Measurements from ENCODE around the gene C11orf52. TPM values are rescaled to one million over a fixed set of nuclear protein-coding genes. Genes with fewer than 3 reads are reported as not detected.

C11orf52 gene
- total RNA-seq, 4 donors from 2014 or later: 6.2 to 16.1 (median 12.4) TPM

DNA sequence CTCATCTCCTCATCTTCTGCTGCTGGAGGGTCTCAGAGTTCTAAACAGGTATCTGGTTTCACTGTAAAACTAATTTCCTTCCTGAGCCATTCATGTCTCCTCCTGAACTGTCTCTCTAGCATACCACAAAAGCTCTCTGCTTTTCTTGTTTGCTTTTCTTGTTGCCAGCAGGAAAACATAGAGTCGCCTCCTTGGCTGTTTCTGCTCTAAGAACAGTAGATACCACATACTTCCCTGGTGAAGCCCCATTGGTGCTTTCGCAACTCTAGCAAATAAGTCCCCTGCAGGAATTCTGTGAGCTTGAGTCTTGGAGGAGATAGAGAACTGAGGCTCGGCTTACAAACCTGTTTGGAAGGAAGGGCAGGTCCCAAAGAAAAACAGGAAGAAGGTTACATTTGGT, 25.4 kb downstream of the C11orf52 start:
- DNase-seq (ENCODE audit: low spot score in 2 of 2): no peak
- intact Hi-C loops (cut with DNase I; ENCODE audit: low total_unique reads): no loop called here
- TF ChIP-seq POLR2A (IDR thresholded peaks at IDR 0.05): no peak
- TF ChIP-seq, protein P1, sequence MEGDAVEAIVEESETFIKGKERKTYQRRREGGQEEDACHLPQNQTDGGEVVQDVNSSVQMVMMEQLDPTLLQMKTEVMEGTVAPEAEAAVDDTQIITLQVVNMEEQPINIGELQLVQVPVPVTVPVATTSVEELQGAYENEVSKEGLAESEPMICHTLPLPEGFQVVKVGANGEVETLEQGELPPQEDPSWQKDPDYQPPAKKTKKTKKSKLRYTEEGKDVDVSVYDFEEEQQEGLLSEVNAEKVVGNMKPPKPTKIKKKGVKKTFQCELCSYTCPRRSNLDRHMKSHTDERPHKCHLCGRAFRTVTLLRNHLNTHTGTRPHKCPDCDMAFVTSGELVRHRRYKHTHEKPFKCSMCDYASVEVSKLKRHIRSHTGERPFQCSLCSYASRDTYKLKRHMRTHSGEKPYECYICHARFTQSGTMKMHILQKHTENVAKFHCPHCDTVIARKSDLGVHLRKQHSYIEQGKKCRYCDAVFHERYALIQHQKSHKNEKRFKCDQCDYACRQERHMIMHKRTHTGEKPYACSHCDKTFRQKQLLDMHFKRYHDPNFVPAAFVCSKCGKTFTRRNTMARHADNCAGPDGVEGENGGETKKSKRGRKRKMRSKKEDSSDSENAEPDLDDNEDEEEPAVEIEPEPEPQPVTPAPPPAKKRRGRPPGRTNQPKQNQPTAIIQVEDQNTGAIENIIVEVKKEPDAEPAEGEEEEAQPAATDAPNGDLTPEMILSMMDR (IDR thresholded peaks at IDR 0.05): no peak
- 67% methylated on average over 3 of the region's 3 CpGs for WGBS, 2 donors
- H3K4me3 ChIP-seq (ENCODE audit: low read depth, poor library complexity, severe bottlenecking): no peak overlapping the region

- H3K4me3 ChIP-seq (ENCODE audit: low read depth, poor library complexity, severe bottlenecking): no peak overlapping the region
- DNase-seq (ENCODE audit: low spot score in 2 of 2): no peak
- intact Hi-C loops (cut with DNase I; ENCODE audit: low total_unique reads): no loop called here
- WGBS, 2 donors: 51 to 56% methylated on average over 5 of the region's 5 CpGs
- TF ChIP-seq POLR2A (IDR thresholded peaks at IDR 0.05): no peak
- TF ChIP-seq, protein P1 (IDR thresholded peaks at IDR 0.05): no peak
Measured at GRCh38 chr11:111944651-111945051, 25.9 kb downstream of the C11orf52 start.

GRCh38 chr11:111945198-111945597, 26.5 kb downstream of the C11orf52 start:
- TF ChIP-seq, protein P1 (IDR thresholded peaks at IDR 0.05): no peak
- TF ChIP-seq POLR2A (IDR thresholded peaks at IDR 0.05): no peak
- intact Hi-C loops (cut with DNase I; ENCODE audit: low total_unique reads): no loop called here
- 41 to 57% methylated on average over 1 of the region's 1 CpG for WGBS, 2 donors
- no peak overlapping the region for H3K4me3 ChIP-seq (ENCODE audit: low read depth, poor library complexity, severe bottlenecking)
- DNase-seq (ENCODE audit: low spot score in 2 of 2): no peak

GRCh38 chr11:111946499-111946898, 27.8 kb downstream of the C11orf52 start:
- DNase-seq (ENCODE audit: low spot score in 2 of 2): no peak
- TF ChIP-seq, protein P1 (IDR thresholded peaks at IDR 0.05): no peak
- TF ChIP-seq POLR2A (IDR thresholded peaks at IDR 0.05): no peak
- H3K4me3 ChIP-seq (ENCODE audit: low read depth, poor library complexity, severe bottlenecking): no peak overlapping the region
- intact Hi-C loops (cut with DNase I; ENCODE audit: low total_unique reads): no loop called here
- 82 to 89% methylated on average over 3 of the region's 3 CpGs for WGBS, 2 donors

DNA sequence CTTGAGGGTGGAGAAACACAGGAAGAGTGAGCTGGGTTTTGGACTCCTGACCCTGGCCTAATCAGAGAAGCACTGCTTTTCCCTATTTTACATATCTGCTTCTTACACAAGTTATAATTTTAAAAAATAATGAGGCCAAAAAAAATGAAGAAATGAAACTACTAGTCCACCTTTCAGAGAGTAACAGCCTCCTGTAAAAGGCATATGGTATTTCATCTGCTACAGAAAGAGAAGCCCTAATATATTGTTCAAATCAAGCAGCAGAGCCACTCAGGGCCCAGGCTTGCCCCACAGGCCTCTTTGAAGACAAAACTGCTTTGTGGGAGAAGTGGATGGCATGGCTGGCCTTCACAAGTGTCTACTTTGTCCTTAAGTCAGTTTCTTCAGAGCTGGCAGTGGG, 28.4 kb downstream of the C11orf52 start:
- no peak overlapping the region for H3K4me3 ChIP-seq (ENCODE audit: low read depth, poor library complexity, severe bottlenecking)
- intact Hi-C loops (cut with DNase I; ENCODE audit: low total_unique reads): no loop called here
- DNase-seq (ENCODE audit: low spot score in 2 of 2): no peak
- TF ChIP-seq, protein P1 (IDR thresholded peaks at IDR 0.05): no peak
- TF ChIP-seq POLR2A (IDR thresholded peaks at IDR 0.05): no peak

Measured in lower leg skin (tissue), 4 donors.